Bone marrow (tissue), 2 donors: ENCODE measurements around the gene CLIP1.
"Not testable (repeated sequence)": the region's sequence is repeated elsewhere in the genome, so short reads cannot be mapped to it uniquely, and the experiment has no call there.

Experiments
- DNase-seq, 2 donors: peaks; one replicate each; lab custom pipeline; 2025; lab: John Stamatoyannopoulos, UW

CLIP1 gene

DNA sequence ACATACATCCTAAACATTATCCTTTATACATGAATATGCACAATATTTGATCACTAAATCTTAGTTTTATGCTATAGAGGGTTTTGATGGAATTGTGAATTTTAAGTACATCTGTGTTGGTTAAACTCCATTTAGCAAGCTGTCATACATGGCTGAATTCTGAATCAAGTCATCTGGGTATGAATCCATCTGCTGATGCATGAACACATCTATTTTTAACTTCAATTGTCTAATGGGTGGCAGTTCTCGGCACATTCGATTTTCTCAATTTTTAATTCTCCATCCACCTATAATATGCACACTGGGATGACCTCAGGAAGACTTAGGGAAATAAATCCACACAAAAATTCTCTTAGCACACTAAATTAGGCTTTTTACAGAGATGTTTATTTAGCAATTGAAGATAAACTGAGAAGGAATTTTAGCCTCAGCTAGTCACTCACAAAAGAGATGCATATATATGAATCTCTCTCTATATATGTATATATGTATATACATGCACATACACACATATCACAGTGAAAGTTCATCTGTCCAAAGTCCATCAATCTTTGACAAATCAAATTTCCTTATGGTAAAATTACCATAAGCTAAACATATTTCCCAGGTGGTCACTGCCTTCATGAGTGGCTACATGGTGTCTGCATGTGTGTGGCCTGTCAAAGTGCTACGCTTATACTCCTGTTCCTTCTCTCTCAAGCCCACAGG, 111.7 kb downstream of the CLIP1 start:
- DNase-seq, result no peak

GRCh38 chr12:122309564-122310121, 112.8 kb downstream of the CLIP1 start:
- no peak for DNase-seq

DNA sequence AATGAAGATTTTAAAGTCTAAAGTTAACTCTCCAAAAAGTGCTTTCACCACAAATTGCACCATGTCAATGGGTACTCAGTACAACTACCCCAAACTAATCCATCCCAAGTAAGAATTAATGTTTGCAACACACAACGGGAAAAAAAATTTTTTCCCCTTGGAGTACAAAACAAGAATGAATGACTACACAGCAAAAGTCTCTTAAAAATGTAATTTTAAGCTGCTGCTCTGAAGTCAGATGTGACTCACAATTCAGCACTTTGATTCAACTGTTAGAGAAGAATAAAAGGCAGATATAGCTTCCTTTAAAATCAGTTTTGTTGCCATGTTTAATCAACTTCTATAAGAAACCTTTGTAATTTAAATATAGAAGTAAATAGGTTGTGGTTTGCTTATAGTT, 113.7 kb downstream of the CLIP1 start:
- DNase-seq, result no peak

GRCh38 chr12:122306407-122306806, 116.1 kb downstream of the CLIP1 start:
- no peak for DNase-seq

DNA sequence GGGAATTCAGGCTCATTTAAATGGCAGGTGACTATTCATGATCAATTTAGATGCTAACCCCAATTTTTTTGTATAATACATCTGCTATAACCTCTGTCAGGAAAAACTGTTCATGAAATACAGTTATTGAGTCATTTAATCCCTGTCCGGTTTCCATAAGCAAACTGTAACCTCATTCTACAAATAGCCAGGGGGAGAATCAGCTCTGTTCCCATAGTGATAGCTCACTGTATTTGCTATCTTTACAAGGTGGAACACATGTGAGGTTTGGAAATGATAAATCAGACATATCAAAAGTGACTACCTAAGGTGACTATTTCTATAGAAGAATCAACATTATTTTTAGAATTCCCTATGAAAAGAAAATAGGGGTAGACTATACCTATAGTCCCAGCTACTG, 117.5 kb downstream of the CLIP1 start:
- DNase-seq, result no peak

GRCh38 chr12:122303068-122303467, 119.4 kb downstream of the CLIP1 start:
- DNase-seq, result no peak

- DNase-seq, result no peak
Measured at GRCh38 chr12:122298071-122298748, 124.3 kb downstream of the CLIP1 start.

GRCh38 chr12:122297494-122297893, 125.0 kb downstream of the CLIP1 start:
- DNase-seq, result no peak

DNA sequence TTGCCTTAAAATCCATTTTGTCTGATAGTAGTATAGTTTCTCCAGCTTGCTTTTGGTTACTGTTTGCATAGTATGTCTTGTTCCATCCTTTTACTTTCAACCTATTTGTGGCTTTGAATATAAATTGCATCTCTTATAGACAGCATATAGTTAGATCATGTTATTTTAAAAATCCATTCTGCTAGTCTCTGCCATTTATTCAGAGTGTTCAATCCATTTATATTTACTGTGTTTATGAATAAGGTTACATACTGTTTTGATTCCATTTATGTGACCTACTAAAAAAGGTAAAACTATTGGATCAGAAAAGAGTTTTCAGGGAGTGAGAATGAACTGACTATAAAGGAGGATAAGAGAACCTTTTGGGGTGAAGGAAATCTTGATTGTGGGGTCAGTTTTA, 126.6 kb downstream of the CLIP1 start:
- no peak for DNase-seq

- DNase-seq, result no peak
Measured at GRCh38 chr12:122293081-122293480, 129.4 kb downstream of the CLIP1 start.

DNA sequence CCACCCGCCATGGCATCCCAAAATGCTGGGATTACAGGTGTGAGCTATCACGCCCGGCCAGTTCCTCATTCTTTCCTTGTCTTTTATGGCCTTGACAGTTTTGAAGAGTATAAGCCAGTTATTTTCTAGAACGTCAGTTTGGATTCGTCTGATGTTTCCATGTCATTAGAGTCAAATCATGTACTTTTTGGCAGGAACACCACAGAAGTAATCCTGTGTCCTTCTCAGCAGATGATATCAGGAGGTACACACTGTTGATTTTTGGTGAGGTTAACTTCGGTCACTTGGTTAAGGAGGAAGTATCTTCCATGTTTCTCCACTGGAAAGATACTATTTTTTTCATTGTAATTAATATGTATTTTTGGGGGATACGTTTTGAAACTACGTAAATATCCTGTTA, 131.0 kb downstream of the CLIP1 start:
- no peak for DNase-seq

DNA sequence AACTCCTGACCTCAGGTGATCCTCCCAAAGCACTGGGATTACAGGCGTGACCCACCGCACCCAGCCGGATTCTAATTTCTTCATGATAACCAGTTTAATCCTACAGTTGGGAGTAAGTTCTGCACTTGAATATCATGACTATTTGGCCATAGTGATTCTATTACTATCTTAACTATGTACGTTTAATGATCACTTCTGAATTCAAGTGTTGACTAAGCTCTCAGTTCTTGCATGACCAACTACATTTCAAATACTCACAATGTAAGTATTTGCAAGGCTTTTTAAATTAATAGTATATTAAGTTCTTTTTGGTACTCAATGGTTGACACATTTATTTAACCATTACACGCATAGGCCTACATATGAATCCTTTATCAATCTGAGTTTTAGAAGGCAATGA, 138.8 kb downstream of the CLIP1 start:
- DNase-seq, result no peak

- DNase-seq, result no peak
Measured at GRCh38 chr12:122282061-122282460, 140.4 kb downstream of the CLIP1 start.

DNA sequence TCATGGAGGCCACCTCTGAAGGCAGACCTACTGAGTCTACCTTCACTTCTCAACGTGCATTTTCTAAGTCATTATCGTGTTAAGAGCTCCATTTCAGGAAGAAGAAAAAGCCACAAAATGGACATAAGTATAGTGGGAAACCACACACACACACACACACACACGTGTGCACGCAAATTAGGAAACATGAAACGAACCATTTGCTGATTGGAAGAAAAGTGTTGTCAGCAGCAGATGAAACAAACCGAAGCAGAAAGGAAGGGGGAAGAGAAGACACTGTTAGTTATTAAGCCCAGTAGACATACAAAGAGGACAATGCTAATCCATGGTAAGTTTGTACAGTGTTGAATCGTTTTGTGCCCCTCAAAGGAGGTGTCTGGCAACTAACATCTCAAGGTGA, 146.2 kb downstream of the CLIP1 start:
- no peak for DNase-seq

GRCh38 chr12:122275459-122275858, 147.0 kb downstream of the CLIP1 start:
- DNase-seq, result no peak

- DNase-seq, result peak; percentile 82 to 85
Measured at GRCh38 chr12:122266230-122266901, 156.1 kb downstream of the CLIP1 start, which contains the start of gene VPS33A. VPS33A (minus strand) TSS chr12:122266494; CDS start chr12:122266408, 86 bp downstream.

- no peak for DNase-seq
Measured at GRCh38 chr12:122265886-122266229, 156.6 kb downstream of the CLIP1 start.

DNA sequence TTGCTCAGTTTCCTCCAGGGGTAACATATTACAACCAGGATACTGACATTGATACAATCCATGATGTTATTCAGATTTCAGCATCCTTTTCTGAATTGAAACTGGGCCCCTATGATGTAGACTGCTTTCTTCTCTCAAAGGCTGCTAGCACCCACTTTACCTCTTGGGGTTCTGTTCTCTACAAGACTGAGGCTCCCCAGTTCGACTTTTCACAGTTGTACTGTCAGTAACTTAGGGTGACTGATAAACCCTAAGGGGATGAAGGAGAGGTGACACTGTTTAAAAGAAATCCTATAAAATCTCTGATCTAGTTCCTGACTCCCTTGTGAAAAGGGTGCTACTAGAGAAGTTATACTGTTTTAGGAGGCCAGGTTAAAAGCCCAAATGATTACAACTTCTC, 157.0 kb downstream of the CLIP1 start:
- no peak for DNase-seq

- not testable (repeated sequence) for DNase-seq
Measured at GRCh38 chr12:122260735-122261134, 161.7 kb downstream of the CLIP1 start.

DNA sequence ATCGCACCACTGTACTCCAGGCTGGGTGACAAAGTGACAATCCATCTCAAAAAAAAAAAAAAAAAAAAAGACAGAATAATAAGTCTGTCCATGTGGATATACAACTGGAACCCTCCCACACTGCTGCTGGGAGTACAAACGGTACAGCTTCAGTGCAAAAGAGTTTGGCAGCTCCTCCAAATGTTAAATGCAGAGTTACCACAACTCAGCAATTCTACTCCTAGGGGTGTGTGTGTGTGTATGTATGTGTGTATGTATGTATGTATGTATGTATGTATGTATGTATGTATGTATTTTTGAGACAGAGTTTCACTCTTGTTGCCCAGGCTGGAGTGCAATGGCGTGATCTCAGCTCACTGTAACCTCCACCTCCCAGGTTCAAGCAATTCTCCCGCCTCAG, 163.5 kb downstream of the CLIP1 start:
- not testable (repeated sequence) for DNase-seq

GRCh38 chr12:122258462-122258861, 164.0 kb downstream of the CLIP1 start:
- not testable (repeated sequence) for DNase-seq

GRCh38 chr12:122250536-122250935, 171.9 kb downstream of the CLIP1 start:
- no peak for DNase-seq

DNA sequence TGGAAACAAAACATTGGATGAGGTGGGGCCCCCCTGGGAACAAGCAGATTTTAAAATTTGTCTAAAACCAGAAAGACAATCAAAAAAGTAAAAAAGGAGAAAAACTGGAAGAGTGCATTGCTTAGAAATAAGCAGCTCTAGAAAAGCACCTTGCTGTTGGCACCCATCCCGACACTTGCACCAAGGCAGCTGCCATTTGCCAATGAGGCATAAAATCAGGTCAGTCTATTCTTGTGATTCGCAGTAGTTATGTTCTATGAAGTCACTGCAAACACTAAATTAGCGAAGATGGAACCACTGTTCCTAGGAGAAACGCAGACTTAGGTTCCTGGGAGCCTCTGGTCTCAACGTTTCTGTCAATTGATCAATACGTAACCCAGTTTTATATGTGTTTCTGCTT, 172.4 kb downstream of the CLIP1 start:
- DNase-seq, result no peak
